Measurements from ENCODE around the gene CST7. TPM values are rescaled to one million over a fixed set of nuclear protein-coding genes. Genes with fewer than 3 reads are reported as not detected.

CST7 gene
- total RNA-seq, 1 experiment from 2014 or later, result not detected

GRCh38 chr20:24983896-24984295, 34.8 kb downstream of the CST7 start:
- Histone ChIP-seq H3K27me3 (ENCODE audit: insufficient read depth, low read length) (no peaks in the 10 kb centered on the region), H4K5ac (ENCODE audit: insufficient read length, low read depth, low read length) (no peak overlapping the region), H2BK20ac (ENCODE audit: low read depth, low read length, poor library complexity, severe bottlenecking) (no peak overlapping the region), H4K91ac (ENCODE audit: insufficient read length, low read depth, low read length) (no peak overlapping the region), H2BK5ac (ENCODE audit: insufficient read length, low read length) (no peak overlapping the region), H3K4me1 (ENCODE audit: insufficient read depth, low read length) (no peaks in the 10 kb centered on the region), H3K23ac (ENCODE audit: insufficient read length, low read depth, low read length) (no peak overlapping the region), H3K23me2 (ENCODE audit: insufficient read length, low read depth, low read length, poor library complexity, severe bottlenecking) (no peaks in the 10 kb centered on the region), H3K79me2 (ENCODE audit: insufficient read depth, low read length) (peaks cover 8% of the 10 kb centered on the region; the same call in 1 of the 2 replicates), H3K27ac (ENCODE audit: insufficient read length, low read depth, low read length) (no peak overlapping the region), H3K9me3 (ENCODE audit: control insufficient read depth, low read depth, low read length) (peaks cover 15% of the 10 kb centered on the region), H4K20me1 (ENCODE audit: control insufficient read depth, insufficient read depth, insufficient read length) (no peaks in the 10 kb centered on the region), H2AFZ (ENCODE audit: low read length) (no peak overlapping the region), H3K79me1 (ENCODE audit: insufficient read depth, low read depth, low read length, poor library complexity, severe bottlenecking) (peaks cover 7% of the 10 kb centered on the region), H3K4ac (ENCODE audit: low read depth, low read length) (no peak overlapping the region), H3K18ac (ENCODE audit: insufficient read length, low read depth, low read length) (no peak overlapping the region), H3T11ph (ENCODE audit: low read length) (no peak overlapping the region), H2BK15ac (ENCODE audit: low read depth, low read length) (no peak overlapping the region), H2AK5ac (ENCODE audit: insufficient read length, low read length) (no peak overlapping the region), H3K4me2 (ENCODE audit: insufficient read depth, insufficient read length, low read length) (no peak overlapping the region), H4K8ac (replicated peaks; ENCODE audit: insufficient read length, low read depth, low read length) (no peak overlapping the region), H3K9ac (ENCODE audit: extremely low read depth, insufficient read length, low read length) (no peak overlapping the region), H3K14ac (ENCODE audit: insufficient read depth, low read length) (no peak overlapping the region), H2BK12ac (ENCODE audit: insufficient read length, low read depth, low read length) (no peak overlapping the region), H3K56ac (ENCODE audit: insufficient read length, low read depth, low read length) (no peak overlapping the region), H2BK120ac (ENCODE audit: low read depth, low read length, poor library complexity, severe bottlenecking) (peak overlapping the region; percentile 51)
- Mint-ChIP-seq H3K27ac (no peak overlapping the region), H3K27me3 (ENCODE audit: low read depth) (no peaks in the 10 kb centered on the region; the same call in 1 of the 2 replicates), H3K4me1 (no peaks in the 10 kb centered on the region), H3K4me3 (no peak overlapping the region), H3K9me3 (peaks cover 8 to 17% of the 10 kb centered on the region in 2 experiments), H3K36me3 (ENCODE audit: insufficient read depth in 1 of 3, low read depth in 3 of 3) (peaks cover 41 to 50% (median 45%) of the 10 kb centered on the region in 3 experiments)
- no CpG with 5 or more reads among the region's 8 CpGs for WGBS (ENCODE audit: extremely low coverage, insufficient read length, low lambda C conversion rate)
- TF ChIP-seq, protein P1, sequence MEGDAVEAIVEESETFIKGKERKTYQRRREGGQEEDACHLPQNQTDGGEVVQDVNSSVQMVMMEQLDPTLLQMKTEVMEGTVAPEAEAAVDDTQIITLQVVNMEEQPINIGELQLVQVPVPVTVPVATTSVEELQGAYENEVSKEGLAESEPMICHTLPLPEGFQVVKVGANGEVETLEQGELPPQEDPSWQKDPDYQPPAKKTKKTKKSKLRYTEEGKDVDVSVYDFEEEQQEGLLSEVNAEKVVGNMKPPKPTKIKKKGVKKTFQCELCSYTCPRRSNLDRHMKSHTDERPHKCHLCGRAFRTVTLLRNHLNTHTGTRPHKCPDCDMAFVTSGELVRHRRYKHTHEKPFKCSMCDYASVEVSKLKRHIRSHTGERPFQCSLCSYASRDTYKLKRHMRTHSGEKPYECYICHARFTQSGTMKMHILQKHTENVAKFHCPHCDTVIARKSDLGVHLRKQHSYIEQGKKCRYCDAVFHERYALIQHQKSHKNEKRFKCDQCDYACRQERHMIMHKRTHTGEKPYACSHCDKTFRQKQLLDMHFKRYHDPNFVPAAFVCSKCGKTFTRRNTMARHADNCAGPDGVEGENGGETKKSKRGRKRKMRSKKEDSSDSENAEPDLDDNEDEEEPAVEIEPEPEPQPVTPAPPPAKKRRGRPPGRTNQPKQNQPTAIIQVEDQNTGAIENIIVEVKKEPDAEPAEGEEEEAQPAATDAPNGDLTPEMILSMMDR (conservative IDR thresholded peaks at IDR 0.05), result no peak
- no peak for DNase-seq
